ENCODE results near the gene AP2A1. TPM values are rescaled to one million over a fixed set of nuclear protein-coding genes. Genes with fewer than 3 reads are reported as not detected.
A peak's percentile ranks its signal among the peaks of the same experiment; 100 is the strongest.

The AP2A1 gene
- total and polyA plus RNA-seq, 2 of the 13 experiments (the other 11 are each of a cell fraction or from before 2014, with no cell fraction given): 22.7 to 39.7 TPM

- no peak for TF ChIP-seq ZNF318 (CRISPR knock-in tag; IDR thresholded peaks at IDR 0.05)
- no peak for TF ChIP-seq RAD51 (IDR thresholded peaks at IDR 0.05; ENCODE audit: borderline replicate concordance)
- TF ChIP-seq KDM5A (IDR thresholded peaks at IDR 0.05; ENCODE audit: borderline replicate concordance, low read length): peak; percentile 54; the same call in 1 of the 2 replicates
- peak; percentile 67 for TF ChIP-seq ZNF883 (CRISPR knock-in tag; IDR thresholded peaks at IDR 0.05; ENCODE audit: not compliant biosample characterization)
- no peak for TF ChIP-seq DDIT3 (CRISPR knock-in tag; IDR thresholded peaks at IDR 0.05)
- peak; percentile 45; the same call in 1 of the 2 replicates for TF ChIP-seq ZBTB2 (CRISPR knock-in tag; IDR thresholded peaks at IDR 0.05; ENCODE audit: low read depth)
- TF ChIP-seq ATF2 (CRISPR knock-in tag; IDR thresholded peaks at IDR 0.05): peak; percentile 31; the same call in 1 of the 2 replicates
- 0 out of 2 replicates have a peak, but pooled peaks have one; percentile 38 for TF ChIP-seq KDM3A (CRISPR knock-in tag; IDR thresholded peaks at IDR 0.05; ENCODE audit: low read depth)
- TF ChIP-seq HNRNPK (IDR thresholded peaks at IDR 0.05; ENCODE audit: low read depth, low read length, poor library complexity, severe bottlenecking): no peak
- TF ChIP-seq NR2C2 (CRISPR knock-in tag; IDR thresholded peaks at IDR 0.05; ENCODE audit: borderline replicate concordance): peak; percentile 54; the same call in 1 of the 2 replicates
- TF ChIP-seq ELF4 (CRISPR knock-in tag; IDR thresholded peaks at IDR 0.05; ENCODE audit: borderline replicate concordance): no peak
- peak; percentile 97 for TF ChIP-seq THAP11 (CRISPR knock-in tag; IDR thresholded peaks at IDR 0.05)
Measured at GRCh38 chr19:49850487-49851342, 83.9 kb downstream of the AP2A1 start, which contains the start of gene PTOV1 (continued).
